Cortex of kidney (tissue), 1 donor: ENCODE results near the gene CAB39.
"Not testable (repeated sequence)": the region's sequence is repeated elsewhere in the genome, so short reads cannot be mapped to it uniquely, and the experiment has no call there.

Experiments used
- DNase-seq: peaks from one replicate; lab custom pipeline; 2025; lab: John Stamatoyannopoulos, UW

Gene CAB39

DNA sequence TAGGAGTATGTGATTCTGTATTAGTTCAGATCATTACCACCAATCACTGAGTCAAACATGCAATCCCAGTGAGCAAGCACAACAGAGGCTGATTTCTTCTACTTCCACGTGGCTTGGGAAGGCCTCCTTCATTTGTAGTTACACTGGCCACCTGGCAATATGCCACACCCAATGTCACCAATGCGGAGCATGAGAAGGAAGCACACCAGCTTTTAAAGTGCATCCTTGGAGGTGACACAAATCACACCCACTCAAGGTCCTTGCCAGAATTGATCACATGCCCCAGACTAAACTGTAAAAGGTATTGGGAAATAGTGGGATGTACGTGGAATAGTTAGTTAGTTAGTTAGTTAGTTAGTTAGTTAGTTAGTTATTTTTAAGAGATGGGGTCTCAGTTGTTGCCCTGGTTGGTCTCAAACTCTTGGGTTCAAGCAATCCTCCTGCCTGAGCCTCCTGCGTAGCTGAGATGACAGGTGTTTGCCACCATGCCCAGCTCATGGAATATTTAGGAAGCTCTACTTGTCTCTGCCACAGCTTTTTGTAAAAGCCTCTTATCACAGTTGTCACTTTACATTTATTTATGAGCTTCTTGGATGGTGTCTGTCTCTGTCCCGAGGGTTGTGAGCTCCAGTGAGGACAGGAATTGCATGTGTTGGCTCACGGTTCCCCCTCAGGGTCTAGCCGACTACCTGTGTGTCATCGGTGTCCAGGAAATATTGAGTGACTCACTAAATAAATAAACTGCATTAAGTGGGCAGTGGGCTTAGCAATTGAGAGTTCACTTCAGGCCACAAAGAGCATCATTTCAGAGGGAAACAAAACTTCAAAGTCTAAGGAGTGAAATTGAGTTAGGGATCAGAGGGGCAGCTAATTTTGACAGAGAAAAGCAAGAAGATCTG is 28.1 kb upstream of the CAB39 start:
- no peak for DNase-seq

DNA sequence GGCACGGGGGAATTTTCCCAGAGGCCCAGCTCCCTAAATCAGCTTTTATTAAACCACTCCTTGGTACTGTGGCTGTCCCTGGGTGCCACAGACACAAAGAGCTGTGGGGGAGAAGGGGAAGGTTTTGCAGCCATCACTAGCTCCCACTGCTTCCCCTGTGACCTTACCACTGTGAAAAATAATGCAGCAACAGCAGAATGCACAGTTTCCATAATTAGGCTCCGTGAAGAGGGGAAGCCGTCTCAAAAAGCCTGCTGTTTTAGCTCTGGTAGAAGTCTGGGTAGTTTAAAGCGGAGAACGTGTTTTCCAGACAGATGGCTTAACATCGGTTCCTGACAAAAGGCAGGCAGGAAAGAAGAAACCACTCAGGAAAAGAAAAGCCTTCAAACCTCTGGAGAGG is 27.5 kb upstream of the CAB39 start:
- DNase-seq = no peak

DNA sequence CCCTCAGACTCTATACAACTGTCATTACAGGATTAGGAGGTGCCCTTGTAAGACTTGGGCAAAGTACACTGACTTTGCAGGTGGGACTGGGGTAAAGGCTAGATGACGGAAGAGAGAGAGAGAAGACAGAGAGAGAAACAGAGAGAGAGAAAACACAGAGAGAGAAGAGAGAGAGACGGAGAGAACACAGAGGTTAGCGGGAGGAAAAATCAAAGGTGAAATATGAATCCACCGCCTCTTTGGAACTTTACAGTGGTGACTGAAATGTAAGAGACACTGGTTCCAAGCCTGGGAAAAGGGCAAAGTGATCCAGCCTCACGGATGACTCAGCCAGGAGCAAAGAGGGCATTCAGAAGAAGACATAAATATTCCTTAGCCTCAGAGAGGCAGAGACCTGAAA is 25.1 kb upstream of the CAB39 start:
- no peak for DNase-seq

DNA sequence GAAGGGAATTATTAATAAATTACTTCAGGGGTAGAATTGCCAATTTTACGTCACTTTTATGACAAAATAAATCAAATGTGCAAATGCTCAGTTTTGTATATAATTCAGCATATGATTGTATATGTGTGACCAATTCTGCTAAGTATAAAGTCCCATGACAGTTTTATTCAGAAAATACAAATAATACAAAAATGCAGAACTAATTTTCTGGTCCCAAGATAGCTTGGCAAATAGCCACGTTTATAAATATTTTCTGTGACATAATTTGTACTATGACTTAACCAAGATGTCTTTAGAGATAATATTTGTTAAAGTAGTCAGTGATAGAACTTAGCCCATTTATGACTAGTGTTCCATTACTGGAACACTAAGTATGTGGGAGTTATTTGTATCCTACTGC is 24.2 kb upstream of the CAB39 start:
- DNase-seq = no peak

DNA sequence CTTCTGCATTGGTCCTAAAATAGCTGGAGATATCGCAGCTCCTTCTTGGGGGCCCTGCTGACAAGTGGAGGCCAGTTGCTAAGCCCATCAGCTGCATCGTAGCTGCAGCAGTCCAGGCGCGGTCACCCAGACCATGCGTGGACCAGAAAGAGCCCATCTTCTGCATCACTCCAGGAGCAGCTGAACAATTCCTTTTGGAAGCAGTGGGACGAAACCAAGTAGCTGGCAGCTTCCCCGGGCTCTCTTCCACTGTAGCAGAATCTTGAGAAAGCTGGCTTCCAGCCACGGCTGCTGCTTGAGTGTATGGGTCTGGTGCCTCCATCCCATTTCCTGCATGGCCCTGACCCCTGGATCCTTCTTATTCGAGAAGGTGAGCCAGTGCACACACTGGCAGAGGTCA is 22.2 kb upstream of the CAB39 start:
- DNase-seq = no peak

DNA sequence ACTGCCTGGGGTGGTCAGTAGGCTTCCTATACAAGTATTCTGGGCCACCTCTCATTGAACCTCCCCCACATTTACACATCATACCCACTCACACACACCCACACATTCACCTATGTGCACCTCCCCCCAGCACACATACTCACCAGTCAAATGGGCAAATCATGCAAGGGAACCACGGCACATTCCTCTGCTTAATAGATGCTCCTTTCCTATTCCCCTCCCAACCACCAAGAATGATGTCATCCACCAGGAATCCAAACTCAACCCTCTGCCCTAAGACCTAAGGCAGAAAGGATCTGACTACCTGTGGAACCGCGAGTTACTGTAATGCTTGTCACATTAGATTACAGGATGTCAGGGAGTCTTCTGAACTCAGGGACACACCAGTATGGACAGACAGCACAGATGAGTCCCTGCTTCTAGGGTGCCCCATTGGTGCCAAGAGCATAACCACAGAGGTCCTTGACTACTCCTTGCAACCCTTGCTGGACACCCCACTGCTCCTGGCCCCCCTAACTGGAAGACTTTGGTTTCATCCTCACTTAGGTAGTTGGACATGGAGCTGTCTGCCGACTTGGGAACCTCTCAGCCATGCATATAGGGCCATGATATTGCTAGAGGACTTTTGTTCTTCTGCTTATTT is 21.5 kb upstream of the CAB39 start:
- DNase-seq = no peak

DNA sequence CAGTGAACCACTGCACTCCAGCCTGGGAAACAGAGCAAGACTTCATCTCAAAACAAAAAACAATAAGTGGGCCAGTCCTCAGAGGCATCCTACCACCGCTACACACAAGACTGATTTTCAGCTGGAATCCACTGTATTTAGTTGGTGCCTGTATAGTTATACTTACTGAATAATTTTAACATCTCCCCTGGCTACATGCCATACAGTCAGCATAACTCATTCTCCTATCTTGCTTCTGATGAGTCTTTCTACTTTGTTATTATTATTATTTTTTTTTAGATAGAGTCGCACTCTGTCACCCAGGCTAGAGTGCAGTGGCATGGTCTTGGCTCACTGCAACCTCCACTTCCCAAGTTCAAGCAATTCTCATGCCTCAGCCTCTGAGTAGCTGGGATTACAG is 19.9 kb upstream of the CAB39 start:
- no peak for DNase-seq

DNA sequence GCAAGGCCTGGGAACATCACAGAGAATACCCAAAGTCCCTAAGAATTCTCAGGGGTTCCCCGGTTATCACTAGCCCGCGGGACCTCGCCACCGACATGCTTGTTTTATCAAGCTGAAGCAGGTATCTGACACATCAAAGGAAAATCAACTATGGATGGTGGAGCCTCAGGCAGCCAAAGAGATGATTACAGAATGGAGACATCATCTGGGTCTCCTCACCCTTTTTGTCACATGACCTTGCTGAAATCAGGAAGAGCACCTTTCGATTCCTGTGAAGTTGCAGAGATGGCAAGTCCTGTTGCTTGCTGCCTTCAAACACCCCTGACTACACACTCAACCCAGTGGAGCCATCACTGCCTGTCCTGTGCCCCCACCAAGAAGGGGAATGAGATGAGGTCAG is 19.2 kb upstream of the CAB39 start:
- DNase-seq = no peak

DNA sequence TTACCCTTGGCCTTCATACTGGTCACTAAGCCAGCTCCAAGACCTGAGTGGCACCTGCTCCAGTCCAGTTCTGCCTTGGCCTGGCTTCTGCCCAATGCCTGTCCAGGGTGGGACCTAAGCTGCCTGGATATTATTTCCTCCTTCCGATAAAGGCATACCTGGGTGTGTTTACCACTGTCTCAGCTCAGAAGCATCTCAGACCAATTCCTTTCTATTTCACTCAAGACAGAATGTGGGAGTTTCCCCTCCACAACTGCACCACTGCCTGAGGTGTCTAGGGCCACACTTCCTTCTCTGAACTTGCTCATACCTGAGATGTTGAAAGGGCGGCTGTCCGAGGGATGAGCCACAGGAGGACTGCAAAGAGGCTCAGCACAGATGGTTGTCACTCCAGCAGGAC is 18.4 kb upstream of the CAB39 start:
- DNase-seq = no peak

DNA sequence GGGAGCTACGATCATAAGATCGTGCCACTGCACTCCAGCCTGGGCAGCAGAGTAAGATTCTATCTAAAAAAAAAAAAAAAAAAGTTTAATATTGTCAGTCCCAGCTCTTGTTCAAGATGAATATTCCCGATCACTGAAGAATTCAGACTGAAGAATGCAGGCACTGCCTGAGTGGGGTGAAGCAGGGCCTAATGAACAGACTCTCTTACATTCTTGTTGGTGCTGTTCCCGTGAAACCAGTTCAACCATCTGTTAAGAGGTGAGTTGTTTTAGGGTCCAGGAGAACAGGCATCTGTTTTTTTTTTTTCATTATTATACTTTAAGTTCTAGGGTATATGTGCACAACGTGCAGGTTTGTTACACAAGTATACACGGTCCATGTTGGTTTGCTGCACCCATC is 17.1 kb upstream of the CAB39 start:
- DNase-seq = no peak

DNA sequence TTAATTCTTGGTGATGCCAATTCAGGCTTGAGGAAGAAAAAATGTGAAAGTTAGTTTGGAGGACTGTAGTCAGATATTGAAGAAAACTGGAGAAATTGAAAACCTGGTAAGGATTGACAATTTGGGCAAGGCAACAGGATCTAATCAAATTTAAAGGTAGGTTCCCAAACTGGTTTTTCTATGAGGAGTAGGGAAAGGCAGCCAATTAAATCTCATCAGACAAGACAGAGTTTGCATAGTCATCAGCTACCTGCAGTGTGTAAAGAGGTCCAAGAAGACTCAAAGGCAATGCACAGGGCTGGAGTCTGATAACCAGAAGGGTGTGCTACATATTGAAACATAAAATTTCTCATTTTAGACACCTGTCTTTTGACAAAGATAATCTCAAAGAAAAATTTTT is 16.0 kb upstream of the CAB39 start:
- no peak for DNase-seq

DNA sequence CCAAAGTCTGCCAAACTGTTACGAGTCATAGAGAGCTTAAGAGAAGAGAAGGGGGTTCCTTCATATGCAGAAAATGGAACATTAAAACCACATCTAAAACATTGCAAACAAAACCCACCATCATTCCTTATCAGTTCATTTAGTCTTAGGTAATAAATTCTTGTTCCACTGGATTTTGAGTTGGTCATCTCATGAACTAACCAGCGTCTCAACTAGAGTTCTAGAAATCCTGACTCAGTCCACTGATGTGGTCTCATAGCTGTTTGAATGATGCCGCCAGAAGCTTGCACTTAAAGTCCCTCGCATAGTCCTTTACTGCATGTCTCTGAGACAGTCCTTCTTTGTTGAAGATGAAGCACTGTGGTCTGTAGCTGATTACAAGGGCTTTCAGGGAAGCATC is 15.0 kb upstream of the CAB39 start:
- DNase-seq = no peak

DNA sequence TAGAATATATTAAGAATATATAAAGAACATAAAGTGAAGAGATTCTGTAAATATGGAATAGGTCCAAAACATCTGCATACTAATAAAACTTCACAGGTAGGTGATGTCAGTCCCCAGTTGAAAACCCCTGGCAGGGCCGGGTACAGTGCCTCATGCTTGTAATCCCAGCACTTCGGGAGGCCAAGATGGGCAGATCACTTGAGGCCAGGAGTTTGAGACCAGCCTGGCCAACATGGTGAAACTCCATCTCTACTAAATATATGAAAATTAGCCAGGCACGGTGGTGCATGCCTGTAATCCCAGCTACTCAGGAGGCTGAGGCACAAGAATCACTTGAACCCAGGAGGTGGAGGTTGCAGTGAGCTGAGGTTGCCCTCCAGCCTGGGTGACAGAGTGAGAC is 13.9 kb upstream of the CAB39 start:
- DNase-seq = not testable (repeated sequence)

DNA sequence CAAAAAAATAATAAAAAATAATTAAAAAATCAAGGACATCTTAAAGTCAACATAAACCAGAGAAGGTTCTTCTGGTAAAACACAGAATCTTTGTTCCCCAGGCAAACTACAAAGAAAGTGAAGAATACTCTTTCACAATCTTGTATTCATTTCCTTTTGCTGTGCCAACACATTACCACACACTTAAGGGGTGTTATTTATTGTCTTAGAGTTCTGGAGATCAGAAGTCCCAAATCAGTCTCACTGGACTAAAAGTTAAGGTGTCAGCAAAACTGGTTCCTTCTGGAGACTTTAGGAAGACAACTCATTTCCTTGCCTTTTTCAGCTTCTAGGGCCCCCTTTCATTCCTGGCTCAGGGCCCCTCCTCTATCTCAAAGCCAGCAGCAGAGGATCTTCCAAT is 12.2 kb upstream of the CAB39 start:
- no peak for DNase-seq

DNA sequence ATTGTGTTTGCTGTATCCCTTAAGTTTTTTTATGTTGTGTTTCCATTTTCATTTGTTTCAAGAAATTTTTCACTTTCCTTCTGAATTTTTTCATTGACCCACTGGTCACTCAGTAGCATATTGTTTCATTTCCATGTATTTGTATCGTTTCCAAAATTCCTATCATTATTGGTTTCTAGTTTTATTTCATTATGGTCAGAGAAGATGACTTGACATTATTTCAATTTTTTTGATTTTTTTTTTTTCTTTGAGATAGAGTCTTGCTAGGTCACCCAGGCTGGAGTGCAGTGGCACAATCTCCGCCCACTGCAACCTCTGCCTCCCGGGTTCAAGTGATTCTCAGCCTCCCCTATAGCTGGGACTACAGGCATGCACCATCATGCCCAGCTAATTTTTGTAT is 11.3 kb upstream of the CAB39 start:
- no peak for DNase-seq

DNA sequence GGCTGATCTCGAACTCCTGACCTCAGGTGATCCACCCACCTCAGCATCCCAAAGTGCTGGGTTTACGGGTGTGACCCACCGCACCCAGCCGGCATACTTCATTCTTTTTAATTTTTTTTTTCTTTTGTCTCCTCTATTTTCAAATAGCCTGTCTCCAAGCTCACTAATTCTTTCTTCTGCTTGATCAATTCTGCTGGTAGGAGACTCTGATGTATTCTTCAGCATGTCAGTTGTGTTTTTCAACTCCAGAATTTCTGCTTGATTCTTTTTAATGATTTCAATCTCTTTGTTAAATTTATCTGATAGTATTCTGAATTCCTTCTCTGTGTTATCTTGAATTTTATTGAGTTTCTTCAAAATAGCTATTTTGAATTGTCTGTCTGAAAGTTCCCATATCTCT is 10.2 kb upstream of the CAB39 start:
- DNase-seq = not testable (repeated sequence)

DNA sequence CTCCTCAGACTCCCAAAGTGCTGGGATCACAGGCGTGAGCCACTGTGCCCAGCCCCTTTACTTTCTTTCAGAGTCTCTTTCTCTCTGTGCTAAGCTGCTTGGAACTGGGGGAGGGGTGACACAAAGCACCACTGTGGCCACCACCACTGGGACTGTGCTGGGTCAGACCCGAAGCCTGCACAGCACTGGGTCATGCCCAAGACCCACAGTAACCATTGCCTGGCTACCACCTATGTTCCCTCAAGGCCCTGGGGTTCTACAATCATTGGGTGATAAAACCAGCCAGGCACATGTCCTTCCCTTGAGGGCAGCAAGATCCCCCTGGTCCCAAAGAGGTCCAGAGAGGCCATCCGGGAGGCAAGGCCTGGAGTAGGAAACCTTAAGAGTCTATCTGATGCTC is 9.1 kb upstream of the CAB39 start:
- DNase-seq = no peak

DNA sequence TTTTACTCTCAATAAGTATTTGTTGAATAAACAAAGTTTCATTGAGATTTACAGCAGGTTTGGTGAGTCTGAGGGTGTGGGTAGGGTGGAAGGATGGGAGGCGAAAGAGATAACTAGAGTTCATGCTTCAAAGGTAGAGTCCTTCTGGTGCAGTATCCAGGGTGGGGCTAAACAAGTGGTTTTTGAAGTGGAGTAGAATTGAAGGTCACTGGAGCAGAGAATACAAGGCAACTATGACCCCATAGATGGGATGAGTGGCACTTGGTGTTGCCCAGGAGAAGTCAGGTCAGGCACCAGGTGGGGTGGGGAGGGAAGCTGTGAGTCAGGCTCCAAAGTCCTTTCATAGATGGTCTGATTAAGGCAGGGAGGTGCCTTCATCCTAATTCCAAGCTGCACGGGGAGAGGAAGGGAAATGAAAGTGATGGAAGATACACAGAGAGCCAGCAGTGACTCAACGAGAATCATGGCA is 6.6 kb upstream of the CAB39 start:
- no peak for DNase-seq

DNA sequence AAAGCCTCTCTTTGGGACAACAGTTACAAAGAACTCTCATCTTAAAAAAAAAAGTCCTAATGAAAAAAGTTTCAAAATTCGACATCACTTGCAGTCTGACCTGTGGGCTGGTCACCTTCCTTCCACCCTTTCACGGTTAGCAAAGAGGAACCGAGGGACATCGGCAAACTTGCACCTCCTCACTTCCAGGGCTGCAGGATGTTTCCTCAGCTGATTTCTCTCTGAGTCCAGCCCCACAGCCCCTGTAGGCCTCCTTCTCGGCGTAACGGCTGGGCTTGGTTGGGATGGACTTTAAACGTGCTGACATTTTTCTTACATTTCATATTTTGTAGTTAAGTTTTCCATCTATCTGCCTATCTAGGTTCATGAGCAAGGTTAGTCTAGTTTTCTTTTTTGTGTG is 5.7 kb upstream of the CAB39 start:
- DNase-seq = no peak

DNA sequence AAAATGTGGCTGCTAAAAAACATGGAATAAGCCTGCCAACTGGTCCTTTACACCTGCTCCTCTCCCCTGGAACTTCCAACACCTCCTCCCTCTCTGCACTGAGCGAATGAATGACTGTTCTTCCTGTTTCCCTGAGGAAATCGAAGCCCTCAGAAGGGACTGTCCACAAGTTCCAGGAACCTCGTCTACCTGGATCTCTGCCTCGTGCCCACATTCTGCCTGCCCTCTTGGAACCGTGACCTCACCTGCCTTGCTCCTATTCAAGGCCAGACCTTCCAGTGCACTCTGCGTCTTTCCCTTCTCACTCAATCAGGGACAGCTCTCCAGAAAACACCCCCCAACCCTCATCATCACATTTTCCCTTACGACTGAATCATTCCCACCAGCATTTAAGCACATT is 4.4 kb upstream of the CAB39 start:
- no peak for DNase-seq

DNA sequence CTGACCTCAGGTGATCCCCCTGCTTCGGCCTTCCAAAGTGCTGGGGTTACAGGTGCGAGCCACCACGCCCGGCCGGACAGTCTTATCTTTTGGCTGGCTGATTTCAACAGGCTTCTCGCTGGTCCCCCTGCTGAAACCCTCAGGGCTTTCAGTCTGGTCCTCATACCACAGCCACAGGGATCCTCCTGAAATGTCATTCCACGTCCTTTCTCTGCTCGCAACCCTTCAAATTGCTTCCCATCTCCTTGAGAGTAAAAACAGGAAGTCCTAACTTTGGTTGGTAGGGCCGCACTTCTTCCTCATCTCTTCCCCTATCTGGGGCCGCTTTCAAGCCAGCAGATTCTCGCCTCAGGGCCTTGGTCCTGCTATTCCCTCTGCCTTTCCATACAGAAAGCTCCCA is 1.4 kb upstream of the CAB39 start:
- DNase-seq = no peak

DNA sequence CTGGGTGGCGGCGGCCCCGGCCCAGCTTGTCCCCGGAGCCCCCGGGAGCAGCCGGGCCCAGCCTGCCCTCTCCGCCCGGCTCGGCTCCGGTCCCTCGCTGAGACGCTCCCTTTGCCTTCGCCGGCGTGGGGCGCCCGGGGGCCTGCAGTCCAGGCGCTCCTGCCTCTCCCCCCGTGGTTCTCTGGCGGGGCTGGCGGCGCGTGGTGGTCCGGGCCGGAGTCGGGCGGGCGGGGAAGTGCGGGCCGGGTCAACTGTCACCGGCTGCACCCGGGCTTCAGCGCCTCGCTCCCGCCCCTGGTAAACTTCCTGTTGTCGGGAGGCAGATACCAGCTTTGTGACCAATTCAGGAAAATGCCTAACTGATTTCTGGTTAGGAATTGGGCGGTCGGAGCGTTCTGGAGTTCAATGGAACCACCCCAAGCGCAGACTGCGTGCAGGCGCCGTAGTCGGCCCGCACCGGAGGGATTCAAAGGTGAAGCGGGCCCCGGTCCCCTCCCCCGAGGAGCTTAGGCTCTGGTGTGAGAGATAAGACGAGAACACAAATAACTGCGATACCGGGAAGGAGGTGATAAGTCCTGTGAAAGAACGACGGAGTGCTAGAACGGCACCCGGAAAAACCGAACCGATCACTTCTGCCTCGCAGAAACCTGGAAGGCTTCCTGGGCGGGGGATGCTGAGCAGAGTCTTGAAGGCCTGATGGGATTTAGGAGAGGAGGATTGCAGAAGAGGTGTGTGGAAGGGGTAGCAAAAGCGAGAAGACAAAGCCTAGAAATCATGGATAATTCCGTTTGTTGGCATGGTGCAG is 891 bp downstream of the CAB39 start:
- DNase-seq = no peak

DNA sequence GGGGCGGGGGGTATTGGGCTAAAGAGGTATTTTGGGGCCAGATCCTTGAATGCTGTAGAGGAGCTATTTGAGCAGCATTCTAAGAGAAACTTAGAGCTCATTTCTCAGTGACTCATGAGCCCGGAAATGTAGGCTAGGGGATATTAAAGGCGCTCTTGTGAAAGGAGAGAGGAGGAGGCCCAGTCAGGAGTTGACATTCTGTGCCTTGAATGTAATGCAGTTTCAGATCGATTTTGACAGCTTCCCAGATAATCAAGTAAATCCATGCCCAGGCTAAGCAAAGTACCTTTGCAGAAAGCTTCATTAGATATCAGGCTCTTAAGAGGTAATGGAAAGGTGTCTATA is 1.5 kb downstream of the CAB39 start:
- DNase-seq = no peak
